D341Med (cell line): Measurements from ENCODE around the gene EP300.

Source experiments
- DNase-seq: peaks from one replicate; pipeline ENCODE4 v3.0.0; 2012; ENCODE audit warnings: low spot score

Gene EP300

GRCh38 chr22:41206719-41207118 lies 114.3 kb downstream of the EP300 start:
- no peak for DNase-seq

GRCh38 chr22:41215409-41215808 lies 123.0 kb downstream of the EP300 start:
- no peak for DNase-seq

- DNase-seq = no peak
These were observed 123.5 kb downstream of the EP300 start for GRCh38 chr22:41215926-41216325.

- no peak for DNase-seq
These were observed 124.6 kb downstream of the EP300 start for GRCh38 chr22:41216984-41217383.

GRCh38 chr22:41217553-41218157 lies 125.3 kb downstream of the EP300 start:
- no peak for DNase-seq

- DNase-seq = no peak
These were observed 130.6 kb downstream of the EP300 start for GRCh38 chr22:41222846-41223507.

GRCh38 chr22:41223535-41223934 lies 131.1 kb downstream of the EP300 start:
- DNase-seq = no peak

GRCh38 chr22:41226723-41227655 lies 134.6 kb downstream of the EP300 start:
- no peak for DNase-seq

- DNase-seq = no peak
These were observed 136.8 kb downstream of the EP300 start for GRCh38 chr22:41229215-41229614.
